ENCODE data around the gene CERS2.

GRCh38 chr1:150963321-150964163 is 11.1 kb downstream of the CERS2 start:
- TF ChIP-seq, protein P1, sequence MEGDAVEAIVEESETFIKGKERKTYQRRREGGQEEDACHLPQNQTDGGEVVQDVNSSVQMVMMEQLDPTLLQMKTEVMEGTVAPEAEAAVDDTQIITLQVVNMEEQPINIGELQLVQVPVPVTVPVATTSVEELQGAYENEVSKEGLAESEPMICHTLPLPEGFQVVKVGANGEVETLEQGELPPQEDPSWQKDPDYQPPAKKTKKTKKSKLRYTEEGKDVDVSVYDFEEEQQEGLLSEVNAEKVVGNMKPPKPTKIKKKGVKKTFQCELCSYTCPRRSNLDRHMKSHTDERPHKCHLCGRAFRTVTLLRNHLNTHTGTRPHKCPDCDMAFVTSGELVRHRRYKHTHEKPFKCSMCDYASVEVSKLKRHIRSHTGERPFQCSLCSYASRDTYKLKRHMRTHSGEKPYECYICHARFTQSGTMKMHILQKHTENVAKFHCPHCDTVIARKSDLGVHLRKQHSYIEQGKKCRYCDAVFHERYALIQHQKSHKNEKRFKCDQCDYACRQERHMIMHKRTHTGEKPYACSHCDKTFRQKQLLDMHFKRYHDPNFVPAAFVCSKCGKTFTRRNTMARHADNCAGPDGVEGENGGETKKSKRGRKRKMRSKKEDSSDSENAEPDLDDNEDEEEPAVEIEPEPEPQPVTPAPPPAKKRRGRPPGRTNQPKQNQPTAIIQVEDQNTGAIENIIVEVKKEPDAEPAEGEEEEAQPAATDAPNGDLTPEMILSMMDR (IDR thresholded peaks at IDR 0.05; ENCODE audit: insufficient read depth, low read depth, low read length) = no peak
- TF ChIP-seq EZH2 (IDR thresholded peaks at IDR 0.05; ENCODE audit: insufficient read depth, low read length) = no peak

Measured in astrocyte (in vitro differentiated cells and primary cell).